Tibial nerve (tissue), 4 donors: ENCODE results near the gene PIMREG.

Source experiments
- EP300 ChIP-seq, 2 donors: sonication (generic); formaldehyde crosslinking; IDR thresholded peaks; one replicate each; pipeline ENCODE4 v1.6.1; 2017; ENCODE audit warnings: antibody characterized with exemption in 2 of 2, mild to moderate bottlenecking in 1 of 2
- TF ChIP-seq, protein P1 (sequence below), 5 experiments: fragments of 200-600 bp in 3 of 5; fragments of 450-650 bp in 2 of 5; sonication (generic) in 3 of 5; IDR thresholded peaks; one replicate each; pipeline ENCODE4 v1.5.1; 2016 to 2019; ENCODE audit warnings: antibody characterized with exemption in 5 of 5, mild to moderate bottlenecking in 3 of 5, moderate library complexity in 2 of 5

DNA sequence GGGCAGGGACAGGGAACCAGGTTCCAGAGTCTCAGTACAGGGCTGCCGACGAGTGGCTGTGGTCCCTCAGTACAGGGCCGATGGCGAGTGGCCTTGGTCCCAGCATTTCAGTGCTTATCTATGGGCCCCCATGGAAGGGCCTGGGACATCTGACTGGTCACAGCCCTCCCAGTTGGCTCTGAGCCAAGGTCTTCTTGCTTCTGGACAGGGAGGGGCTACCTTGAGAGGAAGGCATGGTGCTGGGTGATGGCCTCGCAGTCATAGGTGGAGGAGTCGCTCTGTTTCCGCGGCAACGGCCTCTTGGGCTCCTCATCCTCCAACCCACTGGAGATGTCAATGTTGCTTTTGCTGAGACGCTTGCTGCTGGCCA lies 32.5 kb downstream of the PIMREG start:
- TF ChIP-seq, protein P1, sequence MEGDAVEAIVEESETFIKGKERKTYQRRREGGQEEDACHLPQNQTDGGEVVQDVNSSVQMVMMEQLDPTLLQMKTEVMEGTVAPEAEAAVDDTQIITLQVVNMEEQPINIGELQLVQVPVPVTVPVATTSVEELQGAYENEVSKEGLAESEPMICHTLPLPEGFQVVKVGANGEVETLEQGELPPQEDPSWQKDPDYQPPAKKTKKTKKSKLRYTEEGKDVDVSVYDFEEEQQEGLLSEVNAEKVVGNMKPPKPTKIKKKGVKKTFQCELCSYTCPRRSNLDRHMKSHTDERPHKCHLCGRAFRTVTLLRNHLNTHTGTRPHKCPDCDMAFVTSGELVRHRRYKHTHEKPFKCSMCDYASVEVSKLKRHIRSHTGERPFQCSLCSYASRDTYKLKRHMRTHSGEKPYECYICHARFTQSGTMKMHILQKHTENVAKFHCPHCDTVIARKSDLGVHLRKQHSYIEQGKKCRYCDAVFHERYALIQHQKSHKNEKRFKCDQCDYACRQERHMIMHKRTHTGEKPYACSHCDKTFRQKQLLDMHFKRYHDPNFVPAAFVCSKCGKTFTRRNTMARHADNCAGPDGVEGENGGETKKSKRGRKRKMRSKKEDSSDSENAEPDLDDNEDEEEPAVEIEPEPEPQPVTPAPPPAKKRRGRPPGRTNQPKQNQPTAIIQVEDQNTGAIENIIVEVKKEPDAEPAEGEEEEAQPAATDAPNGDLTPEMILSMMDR (IDR thresholded peaks at IDR 0.05): no peak
- TF ChIP-seq EP300 (IDR thresholded peaks at IDR 0.05): no peak
